ENCODE results near the gene EIF5A. TPM values are rescaled to one million over a fixed set of nuclear protein-coding genes. Genes with fewer than 3 reads are reported as not detected.
A peak's percentile ranks its signal among the peaks of the same experiment; 100 is the strongest.

EIF5A gene
- total and polyA plus RNA-seq, 2 of the 8 experiments (the other 6 are each of a cell fraction or from before 2014, with no cell fraction given), result 717 to 1,172 TPM

- no peak overlapping the region for H3K9ac ChIP-seq (replicated peaks in 1 of 4; ENCODE audit: extremely low read depth in 1 of 4, low read depth in 3 of 4, low read length in 3 of 4)
- no peak overlapping the region for H3K4ac ChIP-seq (replicated peaks; ENCODE audit: insufficient read length, low read depth, low read length)
- no peak overlapping the region for H2BK20ac ChIP-seq (ENCODE audit: low read length)
- no peak for DNase-seq (ENCODE audit: low read depth in 1 of 2, low spot score in 2 of 2)
- H4K5ac ChIP-seq (ENCODE audit: insufficient read length, low read depth, low read length), result no peak overlapping the region
- no peak overlapping the region for H3K27ac ChIP-seq (ENCODE audit: low read depth, low read length)
- CTCF ChIA-PET (ENCODE audit: partially characterized antibody), result interaction anchor here (0.7 to 3.3 kb wide), 23 partner anchors 10 to 254 kb away, joined by 3 to 17 read pairs (median 4); partner anchors contain the start of genes ACADVL, ACAP1, DLG4 and GABARAP
- no peak overlapping the region for H3K14ac ChIP-seq (ENCODE audit: insufficient read length)
- POLR2A ChIA-PET (ENCODE audit: partially characterized antibody), result interaction anchor here (0.8 to 11.3 kb wide), 32 partner anchors 8 to 291 kb away, joined by 3 to 223 read pairs (median 8); partner anchors contain the start of genes ACADVL, ACAP1, CD68 and CLDN7
- no peak overlapping the region for H4K8ac ChIP-seq (ENCODE audit: extremely low read depth, insufficient read depth, low read length)
- H3K27me3 ChIP-seq (replicated peaks in 1 of 4; ENCODE audit: control insufficient read depth in 3 of 4, extremely low read depth in 1 of 4, insufficient read depth in 3 of 4, low read length in 3 of 4), result no peaks in the 10 kb centered on the region
- H3K9me3 ChIP-seq (ENCODE audit: insufficient read depth in 2 of 2, low read depth in 1 of 2, low read length in 1 of 2), result no peaks in the 10 kb centered on the region
- no peak overlapping the region for H2BK5ac ChIP-seq (ENCODE audit: low read depth, low read length)
- peaks cover 12% of the 10 kb centered on the region for H3K79me1 ChIP-seq (ENCODE audit: low read depth, low read length)
- no peak overlapping the region for H3K18ac ChIP-seq (ENCODE audit: extremely low read depth, low read length)
- no peak overlapping the region for H4K91ac ChIP-seq (replicated peaks; ENCODE audit: insufficient read length, low read length)
- H2AFZ ChIP-seq (ENCODE audit: low read length), result no peak overlapping the region
- peaks cover 10% of the 10 kb centered on the region for H3K23me2 ChIP-seq (ENCODE audit: low read depth, low read length)
- H2BK15ac ChIP-seq (ENCODE audit: low read length), result no peak overlapping the region
- H3K36me3 ChIP-seq (ENCODE audit: control insufficient read depth in 2 of 4, insufficient read depth in 4 of 4, low read length in 3 of 4), result peaks cover 27 to 51% (median 36%) of the 10 kb centered on the region in 4 experiments
- peaks cover 17 to 43% of the 10 kb centered on the region in 2 experiments for H3K79me2 ChIP-seq (ENCODE audit: control insufficient read depth in 1 of 2, insufficient read depth in 2 of 2, low read length in 2 of 2)
- no peak overlapping the region for H2AK5ac ChIP-seq (ENCODE audit: low read depth, low read length)
- H3K4me3 ChIP-seq (ENCODE audit: extremely low read depth in 1 of 4, insufficient read depth in 2 of 4, low read depth in 3 of 4, low read length in 4 of 4), result no peak overlapping the region
- 90% methylated on average over 7 of the region's 7 CpGs; no CpG with 5 or more reads in 1 of the 2 experiments for WGBS, 2 experiments (ENCODE audit: extremely low coverage in 1 of 2, insufficient coverage in 1 of 2, insufficient read length in 1 of 2, insufficient replicate concordance in 2 of 2, low coverage in 1 of 2, low lambda C conversion rate in 2 of 2, missing lambda C conversion rate in 1 of 2)
- TF ChIP-seq ASH2L (IDR thresholded peaks at IDR 0.05; ENCODE audit: low read length) (no peak), SAP30 (IDR thresholded peaks at IDR 0.05; ENCODE audit: insufficient read depth, insufficient replicate concordance, low read length) (no peak), CBX8 (IDR thresholded peaks at IDR 0.05; ENCODE audit: borderline replicate concordance, low read depth, low read length) (no peak), BCL11A (IDR thresholded peaks at IDR 0.05; ENCODE audit: low read depth in 2 of 2, low read length in 2 of 2) (no peak), USF2 (IDR thresholded peaks at IDR 0.05; ENCODE audit: low read length) (no peak), POLR2AphosphoS5 (IDR thresholded peaks at IDR 0.05; ENCODE audit: low read depth, low read length) (peak; percentile 78; the same call in 1 of the 2 replicates), POU5F1 (IDR thresholded peaks at IDR 0.05; ENCODE audit: low read depth, low read length) (no peak)
- no peak overlapping the region for H2BK12ac ChIP-seq (ENCODE audit: low read depth, low read length)
- H2BK120ac ChIP-seq (replicated peaks; ENCODE audit: low read depth, low read length), result no peak overlapping the region
- H3K23ac ChIP-seq (ENCODE audit: insufficient read length), result no peak overlapping the region
- H3K56ac ChIP-seq (replicated peaks; ENCODE audit: insufficient read length, low read depth, low read length), result no peak overlapping the region
- H4K20me1 ChIP-seq (replicated peaks in 1 of 2; ENCODE audit: control insufficient read depth in 1 of 2, insufficient read depth in 2 of 2, low read length in 2 of 2), result peaks cover 21 to 28% of the 10 kb centered on the region in 2 experiments
- H3K4me2 ChIP-seq (ENCODE audit: insufficient read depth in 1 of 2, low read depth in 2 of 2, low read length in 2 of 2), result peak overlapping the region in 1 of 2 experiments; percentile 67; a peak in 1 of 4 replicates
- no peak for FAIRE-seq
- peaks cover 0 to 16% (median 8%) of the 10 kb centered on the region in 4 experiments; a peak in 5 of 7 replicates for H3K4me1 ChIP-seq (replicated peaks in 1 of 4; ENCODE audit: control insufficient read depth in 3 of 4, insufficient read depth in 4 of 4, low read length in 3 of 4)
Observed at GRCh38 chr17:7312432-7313087, 5.1 kb downstream of the EIF5A start.

Data from H1 (cell line).